OCI-LY3 (cell line): ENCODE measurements around the gene PRDM16.

ENCODE experiments used
- CTCF ChIP-seq: fragments of 200-600, 300-600 bp; sonication (generic); IDR thresholded peaks from 2 replicates; pipeline ENCODE4 v1.5.1; 2014; ENCODE audit warnings: antibody characterized with exemption, low read length, low read depth
- EZH2phosphoT487 ChIP-seq: fragments of 200-600 bp; shearing (Covaris generic); IDR thresholded peaks from 2 replicates; pipeline ENCODE4 v1.6.1; 2018; ENCODE audit warnings: antibody characterized with exemption, mixed run types, low read depth

- TF ChIP-seq CTCF (no peak), EZH2phosphoT487 (no peak)
Observed at GRCh38 chr1:3341236-3341994, 272.4 kb downstream of the PRDM16 start.
